ENCODE results near the gene CADM4.
"Not testable (repeated sequence)": the region's sequence is repeated elsewhere in the genome, so short reads cannot be mapped to it uniquely, and the experiment has no call there.

The CADM4 gene

DNA sequence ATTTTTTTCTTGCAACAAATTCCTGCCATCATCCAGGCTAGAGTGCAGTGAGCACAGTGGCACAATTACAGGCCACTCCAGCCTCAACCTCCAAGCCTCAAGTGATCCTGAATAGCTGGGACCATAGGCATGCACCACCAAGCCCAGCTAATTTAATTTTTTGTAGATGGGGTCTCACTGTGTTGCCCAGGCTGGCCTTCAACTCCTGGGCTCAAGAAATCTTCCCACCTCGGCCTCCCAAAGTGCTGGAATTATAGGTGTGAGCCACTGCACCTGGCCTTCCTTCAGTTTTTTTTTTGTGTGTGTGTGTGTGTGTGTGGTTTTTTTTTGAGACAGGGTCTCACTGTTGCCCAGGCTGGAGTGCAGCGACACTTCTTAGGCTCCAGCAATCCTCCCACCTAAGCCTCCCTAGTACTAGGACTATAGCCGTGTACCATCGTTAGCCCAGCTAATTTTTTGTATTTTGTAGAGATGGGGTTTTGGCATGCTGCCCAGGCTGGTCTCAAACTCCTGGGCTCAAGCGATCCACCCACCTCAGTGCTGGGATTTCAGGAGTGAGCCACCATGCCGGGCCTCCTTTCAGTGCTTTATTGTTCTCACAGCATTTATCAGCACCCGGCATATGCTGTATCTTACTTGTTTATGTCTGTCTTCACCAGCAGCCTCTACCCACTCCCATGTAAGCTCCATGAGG lies 33.6 kb downstream of the CADM4 start:
- no peak for DNase-seq

GRCh38 chr19:43600326-43600725 lies 39.3 kb downstream of the CADM4 start:
- not testable (repeated sequence) for DNase-seq

GRCh38 chr19:43599635-43600295 lies 39.9 kb downstream of the CADM4 start:
- no peak for DNase-seq

- no peak for DNase-seq
Measured at GRCh38 chr19:43598445-43599240, 41.0 kb downstream of the CADM4 start.

- no peak for DNase-seq
Measured at GRCh38 chr19:43597876-43598275, 41.8 kb downstream of the CADM4 start.

DNA sequence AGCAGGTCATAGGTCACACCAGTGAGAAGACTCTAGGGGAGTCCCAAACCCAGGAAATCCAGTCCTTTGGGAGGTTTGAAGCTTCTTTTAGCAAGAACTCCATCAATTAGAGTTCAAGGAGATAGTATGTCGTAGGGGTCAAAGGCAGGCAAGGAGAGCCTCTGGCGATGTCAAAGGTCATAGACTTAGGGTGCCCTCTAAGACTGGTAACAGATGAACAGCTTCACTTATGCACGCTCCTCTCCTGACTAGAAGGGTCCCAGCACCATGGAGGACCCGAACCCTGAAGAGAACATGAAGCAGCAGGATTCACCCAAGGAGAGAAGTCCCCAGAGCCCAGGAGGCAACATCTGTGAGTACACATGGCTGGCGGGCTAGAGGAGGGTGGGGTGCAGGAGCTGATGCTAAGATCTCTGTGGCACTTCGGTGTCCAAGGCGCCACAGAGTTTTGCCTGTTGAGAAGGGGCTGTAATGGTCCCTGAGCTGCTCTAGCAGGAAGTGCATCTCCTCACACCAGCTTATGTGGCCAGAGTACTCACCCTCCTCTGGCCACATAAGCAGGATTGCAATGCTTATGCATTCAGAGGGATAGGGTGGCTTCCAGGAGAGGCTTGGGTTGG lies 42.7 kb downstream of the CADM4 start:
- no peak for DNase-seq

- peak; percentile 99 for DNase-seq
Measured at GRCh38 chr19:43595999-43596841, 43.4 kb downstream of the CADM4 start, which contains the start of the genes IRGQ and ZNF576. Gene IRGQ (minus strand): TSS chr19:43596134. CDS start chr19:43595338, 796 bp downstream. Gene ZNF576 (plus strand): TSS chr19:43596595. CDS start chr19:43597109, 514 bp downstream.

DNA sequence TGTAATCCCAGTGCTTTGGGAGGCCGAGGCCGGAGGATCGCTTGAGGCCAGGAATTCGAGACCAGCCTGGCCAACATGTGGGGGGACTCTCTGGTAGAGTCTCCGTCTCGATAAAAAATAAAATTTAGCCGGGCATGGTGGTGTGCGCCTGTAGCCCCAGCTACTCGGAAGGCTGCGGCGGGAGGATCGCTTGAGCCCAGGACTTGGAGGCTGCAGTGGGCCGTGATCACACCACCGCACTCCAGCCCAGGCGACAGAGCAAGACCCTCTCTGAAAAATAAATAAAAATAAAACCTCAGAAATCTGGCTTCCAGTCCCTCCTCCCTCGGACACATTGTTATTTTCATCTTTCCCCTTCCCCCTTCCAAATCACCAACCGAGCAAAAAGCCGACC lies 44.0 kb downstream of the CADM4 start:
- no peak for DNase-seq

DNA sequence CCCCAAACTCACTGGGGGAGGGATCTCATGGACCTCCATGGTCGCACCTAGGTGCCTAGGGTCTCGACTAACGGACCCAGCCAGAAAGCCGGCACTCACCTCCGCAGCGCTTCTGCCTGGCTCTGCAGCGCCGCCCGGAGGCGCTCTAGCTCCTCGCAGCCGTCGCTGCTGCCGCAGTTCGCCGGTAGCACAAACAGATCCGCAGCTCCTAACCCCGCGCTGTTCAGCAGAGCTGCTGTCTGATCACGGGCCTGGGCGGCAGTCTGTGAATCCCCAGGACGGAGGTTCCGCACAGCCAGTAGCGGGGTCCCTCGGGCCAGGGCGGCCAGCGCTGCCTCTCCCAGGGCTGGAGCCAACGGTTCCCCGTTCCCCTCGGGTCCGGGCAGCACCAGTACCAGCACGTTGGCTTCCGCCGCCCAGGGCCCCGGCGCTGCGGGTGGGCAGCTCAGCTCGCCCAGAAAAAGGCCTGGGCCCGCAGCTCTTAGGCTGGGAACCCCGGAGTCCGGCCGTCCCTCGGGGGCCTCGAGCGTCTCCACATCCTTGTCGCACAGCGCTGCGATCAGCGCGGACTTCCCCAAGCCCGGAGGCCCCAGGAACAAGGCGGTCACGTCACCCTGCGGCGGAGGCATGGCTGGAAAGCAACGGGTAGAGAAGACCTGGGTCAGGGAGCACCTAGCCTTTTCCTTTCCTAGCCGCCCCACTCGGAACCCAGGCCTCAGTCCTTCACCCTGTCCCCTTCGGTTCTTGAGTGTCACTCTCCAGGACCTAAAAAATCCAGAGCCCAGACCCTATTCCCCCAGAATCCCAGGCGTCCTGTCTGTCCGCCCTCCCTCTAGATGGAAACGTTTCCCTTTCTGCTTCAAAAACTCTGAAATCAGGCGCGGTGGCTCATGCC lies 44.7 kb downstream of the CADM4 start:
- DNase-seq: peak; percentile 5

GRCh38 chr19:43594081-43594697 lies 45.5 kb downstream of the CADM4 start:
- DNase-seq: no peak

DNA sequence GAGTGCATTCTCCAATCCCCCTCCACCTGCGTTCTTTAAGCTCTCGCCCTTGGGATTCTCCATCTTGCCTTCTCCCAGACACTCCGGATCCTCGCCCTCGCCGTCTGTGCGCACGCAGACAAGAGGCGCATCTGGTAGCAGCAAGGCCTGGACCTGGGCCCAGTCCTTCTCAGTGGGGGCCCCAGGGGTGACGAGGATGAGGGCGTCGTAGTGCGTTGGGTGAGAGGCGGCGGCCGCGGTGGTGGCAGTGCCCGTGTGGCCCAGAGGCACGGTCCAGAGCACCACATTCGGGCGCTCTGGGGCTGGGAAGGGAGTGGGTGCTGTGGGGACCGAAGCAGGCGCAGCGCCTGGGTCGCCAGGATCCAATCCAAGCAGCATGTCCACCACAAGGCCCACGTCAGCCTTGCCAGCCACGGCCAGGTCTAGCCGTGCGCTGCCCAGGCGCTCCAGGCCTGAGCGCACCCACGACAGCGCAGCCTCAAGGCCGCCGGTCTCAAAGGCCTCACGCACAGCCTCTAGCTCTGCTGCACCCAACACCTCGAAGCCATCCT lies 46.8 kb downstream of the CADM4 start:
- DNase-seq: no peak

DNA sequence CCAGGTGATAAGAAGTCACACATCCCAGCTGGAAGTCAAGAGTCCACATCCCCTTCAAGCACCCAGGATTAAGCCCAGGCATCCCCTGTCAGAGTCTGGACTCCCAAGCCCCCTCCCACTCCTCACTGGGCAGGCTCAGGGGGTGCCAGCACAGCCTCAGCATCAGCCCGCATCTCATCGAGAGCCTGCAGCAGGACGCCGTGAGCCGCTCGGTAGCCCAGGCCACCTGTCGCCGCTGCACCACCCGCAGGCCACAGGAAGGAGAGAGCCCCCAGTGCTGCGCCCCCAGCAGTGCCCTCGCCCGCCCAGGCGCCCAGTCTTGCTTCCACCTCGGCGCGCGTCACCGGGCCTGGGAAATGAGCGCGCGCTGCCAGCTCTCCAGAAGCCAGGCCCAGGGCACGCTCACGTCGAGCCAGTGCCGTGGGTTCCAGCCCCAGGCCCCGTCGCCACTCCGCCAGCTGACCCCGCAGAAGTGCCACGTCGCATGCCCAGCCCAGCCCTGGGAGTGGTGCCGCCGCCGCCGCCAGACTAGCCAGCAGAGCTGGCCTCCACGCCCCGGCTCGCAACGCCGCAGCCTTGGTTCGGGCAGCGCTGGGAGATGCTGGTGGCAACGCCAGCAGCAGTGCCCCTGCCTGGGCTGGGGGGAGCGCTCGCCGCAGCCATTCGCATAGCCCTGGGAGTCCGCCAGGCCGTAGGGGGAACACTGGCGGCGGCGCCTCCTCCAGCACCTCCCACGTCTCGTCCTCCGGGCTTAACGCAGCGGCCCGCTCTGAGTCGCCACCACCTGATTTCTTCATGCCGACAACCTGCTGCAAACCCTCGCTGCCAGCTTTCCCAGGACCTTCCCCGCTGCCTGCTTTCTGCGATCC lies 47.5 kb downstream of the CADM4 start:
- no peak for DNase-seq

- no peak for DNase-seq
Measured at GRCh38 chr19:43589678-43590077, 50.0 kb downstream of the CADM4 start.

DNA sequence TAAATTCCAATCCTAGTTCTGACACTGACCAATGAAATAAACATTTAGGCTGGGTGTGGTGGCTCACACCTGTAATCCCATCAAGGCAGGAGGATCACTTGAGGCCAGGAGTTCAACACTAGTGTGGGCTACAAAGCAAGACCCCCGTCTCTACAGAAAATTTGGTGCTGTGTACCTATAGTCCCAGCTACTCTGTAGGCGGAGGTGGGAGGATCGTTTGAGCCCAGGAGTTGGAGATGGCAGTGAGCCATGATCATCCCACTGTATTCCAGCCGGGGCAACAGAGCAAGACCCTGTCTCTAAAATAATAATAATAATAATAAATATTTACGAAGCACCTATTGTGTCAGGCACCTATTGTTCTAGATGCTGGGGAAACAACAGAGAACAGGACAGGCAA lies 50.4 kb downstream of the CADM4 start:
- no peak for DNase-seq

DNA sequence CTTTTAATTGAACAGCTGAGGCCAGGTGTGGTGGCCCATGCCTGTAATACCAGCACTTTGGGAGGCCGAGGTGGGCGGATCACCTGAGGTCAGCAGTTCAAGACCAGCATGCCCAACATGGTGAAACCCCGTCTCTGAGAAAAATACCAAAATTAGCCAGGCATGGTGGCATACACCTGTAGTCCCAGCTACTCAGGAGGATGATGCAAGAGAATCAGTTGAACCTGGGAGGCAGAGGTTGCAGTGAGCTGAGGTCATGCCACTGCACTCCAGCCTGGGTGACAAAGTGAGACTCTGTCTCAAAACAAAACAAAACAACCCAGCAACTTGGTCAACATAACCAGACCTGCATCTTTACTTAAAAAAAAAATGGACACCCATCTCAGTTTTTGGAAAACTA lies 52.6 kb downstream of the CADM4 start:
- DNase-seq: not testable (repeated sequence)

DNA sequence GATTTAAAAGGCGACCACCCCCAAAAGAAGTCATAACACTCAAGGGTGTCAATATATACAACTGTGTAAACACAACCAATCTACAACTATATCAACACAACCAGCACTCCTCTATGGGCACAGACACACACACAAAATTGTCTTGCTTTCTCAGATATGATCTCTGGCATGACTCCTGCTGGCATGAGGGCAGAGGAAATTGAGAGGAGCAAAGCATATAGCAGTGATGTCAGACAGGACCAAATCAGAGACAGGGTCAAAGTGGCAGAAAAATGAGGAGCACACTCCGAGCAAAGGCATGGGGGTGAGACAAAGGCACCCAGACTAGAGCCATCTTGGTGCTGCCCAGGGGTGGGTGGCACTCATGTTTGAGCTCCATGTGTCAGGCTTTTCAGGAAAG lies 53.3 kb downstream of the CADM4 start:
- no peak for DNase-seq

DNA sequence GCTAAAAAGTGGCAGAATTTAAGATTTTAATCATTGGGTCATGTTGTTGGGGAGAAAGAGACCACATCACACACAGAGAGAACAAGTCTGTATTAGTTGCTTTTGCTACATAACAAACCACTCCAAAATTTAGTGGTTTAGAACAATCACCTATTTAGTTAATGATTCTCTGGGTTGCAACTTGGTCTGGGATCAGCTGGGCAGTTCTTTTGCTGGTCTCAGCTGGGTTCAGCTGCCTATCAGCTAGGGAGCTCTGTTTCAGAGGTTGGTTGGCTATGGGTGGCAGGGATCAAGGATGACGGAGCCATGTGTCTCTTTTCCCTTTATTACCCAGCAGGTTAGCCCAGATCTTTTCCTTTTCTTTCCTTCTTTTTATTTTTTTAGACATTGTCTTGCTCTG lies 55.2 kb downstream of the CADM4 start:
- no peak for DNase-seq

DNA sequence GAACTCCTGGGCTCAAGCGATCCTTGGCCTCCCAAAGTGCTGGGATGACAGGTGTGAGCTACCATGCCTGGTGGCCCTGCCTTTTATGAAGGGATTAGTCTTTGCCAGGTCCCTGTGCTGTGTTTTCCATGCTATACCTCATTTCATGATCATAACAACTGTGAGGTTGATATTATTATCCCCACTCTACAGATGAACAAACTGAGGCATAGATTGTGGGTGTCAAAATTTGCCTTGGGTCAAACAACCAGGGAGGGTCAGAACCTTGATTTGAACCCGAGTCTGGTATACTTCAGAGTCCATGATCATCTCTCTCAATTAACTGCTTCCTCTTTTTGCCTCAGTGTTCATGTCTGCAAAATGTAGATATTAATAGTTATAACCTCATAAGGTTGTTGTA lies 57.2 kb downstream of the CADM4 start:
- no peak for DNase-seq

GRCh38 chr19:43581467-43581866 lies 58.2 kb downstream of the CADM4 start:
- DNase-seq: no peak
